ENCODE results near the gene PDP2. TPM values are rescaled to one million over a fixed set of nuclear protein-coding genes. Genes with fewer than 3 reads are reported as not detected.

The PDP2 gene
- total and polyA plus RNA-seq, 9 of the 15 experiments (the other 6 are each of a cell fraction or from before 2014, with no cell fraction given): 2.5 to 24.3 (median 7.2) TPM

GRCh38 chr16:66908762-66909559 lies 28.6 kb downstream of the PDP2 start (continued):
- TF ChIP-seq SREBF2 (CRISPR knock-in tag; IDR thresholded peaks at IDR 0.05) (no peak), ESRRA (IDR thresholded peaks at IDR 0.05; ENCODE audit: borderline replicate concordance, low read depth) (peak; percentile 85), SIN3A (IDR thresholded peaks at IDR 0.05; ENCODE audit: borderline replicate concordance in 2 of 2, control insufficient read depth in 1 of 2, low read depth in 2 of 2, low read length in 2 of 2) (no peak), RBM25 (IDR thresholded peaks at IDR 0.05; ENCODE audit: low read depth, low read length, severe bottlenecking) (peak; percentile 83), XRCC3 (IDR thresholded peaks at IDR 0.05) (no peak), U2AF2 (optimal IDR thresholded peaks at IDR 0.05; ENCODE audit: low read depth, low read length) (no peak), EGR1 (conservative IDR thresholded peaks at IDR 0.05) (no peak), BCOR (IDR thresholded peaks at IDR 0.05) (peak; percentile 78), NR3C1 (CRISPR knock-in tag; IDR thresholded peaks at IDR 0.05) (no peak), FOXJ2 (tag; IDR thresholded peaks at IDR 0.05) (no peak), SUPT5H (IDR thresholded peaks at IDR 0.05) (no peak), THRAP3 (IDR thresholded peaks at IDR 0.05; ENCODE audit: borderline replicate concordance) (no peak), TCF15 (CRISPR knock-in tag; IDR thresholded peaks at IDR 0.05) (no peak), BRD4 (IDR thresholded peaks at IDR 0.05) (no peak), ZBTB8A (IDR thresholded peaks at IDR 0.05; ENCODE audit: partially characterized antibody) (no peak), SNIP1 (IDR thresholded peaks at IDR 0.05; ENCODE audit: low read depth) (no peak), LCOR (CRISPR knock-in tag; IDR thresholded peaks at IDR 0.05) (no peak), ZNF764 (CRISPR knock-in tag; IDR thresholded peaks at IDR 0.05; ENCODE audit: low read depth) (no peak), ZNF695 (CRISPR knock-in tag; IDR thresholded peaks at IDR 0.05) (no peak), RFX1 (IDR thresholded peaks at IDR 0.05) (no peak), TEAD2 (tag; IDR thresholded peaks at IDR 0.05) (no peak), CEBPB (tag; IDR thresholded peaks at IDR 0.05) (no peak), ARHGAP35 (IDR thresholded peaks at IDR 0.05; ENCODE audit: partially characterized antibody) (no peak), ZNF41 (CRISPR knock-in tag; conservative IDR thresholded peaks at IDR 0.05) (no peak)
- TF ChIP-seq, protein P1, sequence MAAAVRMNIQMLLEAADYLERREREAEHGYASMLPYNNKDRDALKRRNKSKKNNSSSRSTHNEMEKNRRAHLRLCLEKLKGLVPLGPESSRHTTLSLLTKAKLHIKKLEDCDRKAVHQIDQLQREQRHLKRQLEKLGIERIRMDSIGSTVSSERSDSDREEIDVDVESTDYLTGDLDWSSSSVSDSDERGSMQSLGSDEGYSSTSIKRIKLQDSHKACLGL (CRISPR knock-in tag; IDR thresholded peaks at IDR 0.05; ENCODE audit: borderline replicate concordance, poor library complexity, severe bottlenecking): no peak
- TF ChIP-seq, protein P2, sequence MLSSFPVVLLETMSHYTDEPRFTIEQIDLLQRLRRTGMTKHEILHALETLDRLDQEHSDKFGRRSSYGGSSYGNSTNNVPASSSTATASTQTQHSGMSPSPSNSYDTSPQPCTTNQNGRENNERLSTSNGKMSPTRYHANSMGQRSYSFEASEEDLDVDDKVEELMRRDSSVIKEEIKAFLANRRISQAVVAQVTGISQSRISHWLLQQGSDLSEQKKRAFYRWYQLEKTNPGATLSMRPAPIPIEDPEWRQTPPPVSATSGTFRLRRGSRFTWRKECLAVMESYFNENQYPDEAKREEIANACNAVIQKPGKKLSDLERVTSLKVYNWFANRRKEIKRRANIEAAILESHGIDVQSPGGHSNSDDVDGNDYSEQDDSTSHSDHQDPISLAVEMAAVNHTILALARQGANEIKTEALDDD (IDR thresholded peaks at IDR 0.05): no peak
- TF ChIP-seq, protein P3, sequence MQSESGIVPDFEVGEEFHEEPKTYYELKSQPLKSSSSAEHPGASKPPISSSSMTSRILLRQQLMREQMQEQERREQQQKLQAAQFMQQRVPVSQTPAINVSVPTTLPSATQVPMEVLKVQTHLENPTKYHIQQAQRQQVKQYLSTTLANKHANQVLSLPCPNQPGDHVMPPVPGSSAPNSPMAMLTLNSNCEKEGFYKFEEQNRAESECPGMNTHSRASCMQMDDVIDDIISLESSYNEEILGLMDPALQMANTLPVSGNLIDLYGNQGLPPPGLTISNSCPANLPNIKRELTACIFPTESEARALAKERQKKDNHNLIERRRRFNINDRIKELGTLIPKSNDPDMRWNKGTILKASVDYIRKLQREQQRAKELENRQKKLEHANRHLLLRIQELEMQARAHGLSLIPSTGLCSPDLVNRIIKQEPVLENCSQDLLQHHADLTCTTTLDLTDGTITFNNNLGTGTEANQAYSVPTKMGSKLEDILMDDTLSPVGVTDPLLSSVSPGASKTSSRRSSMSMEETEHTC (IDR thresholded peaks at IDR 0.05): no peak

Data from K562 (cell line).